Measurements from ENCODE around the gene HOMER2. TPM values are rescaled to one million over a fixed set of nuclear protein-coding genes. Genes with fewer than 3 reads are reported as not detected.
A peak's percentile ranks its signal among the peaks of the same experiment; 100 is the strongest.
"Not testable (repeated sequence)": the region's sequence is repeated elsewhere in the genome, so short reads cannot be mapped to it uniquely, and the experiment has no call there.

The HOMER2 gene
- 21.0 TPM in 2 replicates for total RNA-seq
- long read RNA-seq, partial matches to known transcripts, result 4 of 19 reads
- long read RNA-seq, other reads (novel, unspliced or antisense), result 15 of 19 reads

DNA sequence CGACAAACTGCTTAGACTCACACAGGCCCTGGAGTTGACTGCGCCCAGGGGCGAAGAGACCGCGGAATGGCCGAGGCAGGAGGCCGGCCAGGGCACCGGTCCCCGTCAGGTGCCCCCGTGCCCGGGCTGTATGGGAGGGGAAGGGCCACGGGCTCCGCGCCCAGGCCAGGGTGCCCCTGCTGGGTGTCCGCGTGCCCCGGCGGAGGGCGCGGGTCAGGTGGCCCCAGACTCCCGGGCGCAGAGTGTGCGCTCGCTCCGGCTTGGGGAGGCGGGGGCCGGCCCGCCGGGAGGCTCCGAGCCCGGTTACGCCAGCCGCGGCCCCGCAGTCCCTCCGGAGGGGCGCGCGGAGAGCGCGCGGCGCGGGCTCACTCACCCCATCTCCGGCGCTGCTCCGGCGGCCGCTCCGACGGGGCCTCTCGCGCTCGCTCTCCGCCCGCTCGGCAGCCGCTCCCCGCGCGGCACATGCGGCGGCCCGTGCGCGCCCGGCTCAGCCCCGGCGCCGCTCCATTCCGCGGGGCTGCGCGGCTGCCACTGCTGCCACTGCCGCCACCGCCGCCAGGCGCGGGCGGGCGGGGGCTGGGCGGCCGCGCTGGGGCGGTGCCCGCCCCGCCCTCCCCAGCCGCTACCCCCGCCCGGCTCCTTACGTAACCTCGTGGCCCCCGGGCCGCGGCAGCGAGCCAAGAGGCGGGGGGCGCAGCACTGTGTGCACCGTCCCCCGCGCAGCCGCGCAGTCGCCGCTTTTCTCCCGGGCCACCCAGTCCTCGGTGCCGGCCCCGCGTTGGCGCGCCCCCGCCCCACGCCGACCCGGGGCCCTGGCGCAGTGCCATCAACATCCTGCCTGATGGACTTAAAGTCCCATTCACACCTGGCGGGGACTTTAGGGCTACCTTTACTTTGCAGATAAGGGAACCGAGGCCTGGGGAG, at the start of gene HOMER2:
Gene HOMER2 (minus strand): TSS at position 563 of the 924 bp plus-strand sequence. CDS start 185 bp downstream, at position 378.
- no peak within 1 kb of the TSS for H3K27ac Mint-ChIP-seq
- peaks cover 1% of the 10 kb centered on the region for H3K36me3 Mint-ChIP-seq (ENCODE audit: insufficient read depth)
- peaks cover 2% of the 10 kb centered on the region for H3K4me1 Mint-ChIP-seq (ENCODE audit: low read depth)
- H3K4me3 Mint-ChIP-seq (ENCODE audit: low read depth), result peak within 1 kb of the TSS; percentile 68
- peak; percentile 20 for DNase-seq (ENCODE audit: low spot score, unreplicated experiment)
- TF ChIP-seq CTCF (IDR thresholded peaks at IDR 0.05; ENCODE audit: unreplicated experiment), result no peak
- H3K27me3 Mint-ChIP-seq, result peaks cover 5% of the 10 kb centered on the region
- H3K9me3 Mint-ChIP-seq (ENCODE audit: low read depth), result no peaks in the 10 kb centered on the region

DNA sequence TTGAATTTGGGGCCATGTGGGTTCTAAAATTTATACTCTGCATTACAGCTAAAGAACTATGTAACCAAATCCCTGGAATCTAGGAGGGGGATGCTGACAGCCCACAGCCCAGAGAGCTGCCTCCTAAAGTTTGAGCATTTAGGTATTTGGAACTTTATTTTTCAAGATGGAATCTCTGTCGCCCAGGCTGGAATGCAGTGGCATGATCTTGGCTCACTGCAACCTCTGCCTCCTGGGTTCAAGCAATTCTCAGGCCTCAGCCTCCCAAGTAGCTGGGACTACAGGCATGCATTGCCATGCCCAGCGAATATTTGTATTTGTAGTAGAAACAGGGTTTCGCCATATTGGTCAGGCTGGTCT, 48.1 kb upstream of the HOMER2 start:
- DNase-seq (ENCODE audit: low spot score, unreplicated experiment); H3K4me1 Mint-ChIP-seq (ENCODE audit: low read depth): not testable (repeated sequence)

GRCh38 chr15:82999905-83000671, 47.6 kb upstream of the HOMER2 start:
- peak; percentile 44 for TF ChIP-seq CTCF (IDR thresholded peaks at IDR 0.05; ENCODE audit: unreplicated experiment)
- peaks cover 3% of the 10 kb centered on the region for H3K36me3 Mint-ChIP-seq (ENCODE audit: insufficient read depth)
- no peak overlapping the region for H3K4me3 Mint-ChIP-seq (ENCODE audit: low read depth)
- DNase-seq (ENCODE audit: low spot score, unreplicated experiment), result no peak
- H3K27ac Mint-ChIP-seq, result peak overlapping the region; percentile 4
- H3K4me1 Mint-ChIP-seq (ENCODE audit: low read depth), result peaks cover 5% of the 10 kb centered on the region
- H3K9me3 Mint-ChIP-seq (ENCODE audit: low read depth), result no peaks in the 10 kb centered on the region
- H3K27me3 Mint-ChIP-seq, result no peaks in the 10 kb centered on the region

More for the DNA sequence above, 48.1 kb upstream of the HOMER2 start:
- not testable (repeated sequence) for H3K27me3 Mint-ChIP-seq; H3K36me3 Mint-ChIP-seq (ENCODE audit: insufficient read depth); H3K27ac Mint-ChIP-seq; H3K4me3 Mint-ChIP-seq (ENCODE audit: low read depth); H3K9me3 Mint-ChIP-seq (ENCODE audit: low read depth)

GRCh38 chr15:82999426-82999825, 46.9 kb upstream of the HOMER2 start:
- H3K36me3 Mint-ChIP-seq (ENCODE audit: insufficient read depth), result peaks cover 4% of the 10 kb centered on the region
- H3K27ac Mint-ChIP-seq, result peak overlapping the region; percentile 29
- no peaks in the 10 kb centered on the region for H3K9me3 Mint-ChIP-seq (ENCODE audit: low read depth)
- no peak overlapping the region for H3K4me3 Mint-ChIP-seq (ENCODE audit: low read depth)
- H3K27me3 Mint-ChIP-seq, result no peaks in the 10 kb centered on the region
- H3K4me1 Mint-ChIP-seq (ENCODE audit: low read depth), result peaks cover 5% of the 10 kb centered on the region
- no peak for TF ChIP-seq CTCF (IDR thresholded peaks at IDR 0.05; ENCODE audit: unreplicated experiment)
- no peak for DNase-seq (ENCODE audit: low spot score, unreplicated experiment)

DNA sequence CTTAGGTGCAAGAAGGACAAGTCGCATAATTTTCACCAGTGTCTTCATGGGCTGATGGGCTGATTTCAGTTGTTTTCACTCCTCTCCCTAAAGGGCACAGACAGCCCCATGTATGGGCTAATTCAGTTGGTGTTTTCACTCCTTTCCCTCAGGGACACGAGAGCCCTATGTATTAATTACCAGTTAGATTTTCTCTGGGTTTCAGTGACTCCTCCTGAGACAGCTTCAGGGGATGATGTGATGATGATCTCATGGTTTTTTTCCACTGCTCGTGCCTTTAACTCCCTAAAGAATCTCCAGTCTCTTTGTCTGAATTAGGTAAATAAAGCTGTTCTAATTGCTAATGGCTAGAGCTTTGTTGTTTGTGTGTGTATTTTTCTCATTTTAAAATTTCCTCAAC, 43.4 kb upstream of the HOMER2 start:
- Mint-ChIP-seq H3K4me3 (ENCODE audit: low read depth) (no peak overlapping the region), H3K4me1 (ENCODE audit: low read depth) (peaks cover 2% of the 10 kb centered on the region), H3K27ac (no peak overlapping the region), H3K36me3 (ENCODE audit: insufficient read depth) (peaks cover 6% of the 10 kb centered on the region), H3K9me3 (ENCODE audit: low read depth) (no peaks in the 10 kb centered on the region), H3K27me3 (no peaks in the 10 kb centered on the region)
- no peak for DNase-seq (ENCODE audit: low spot score, unreplicated experiment)
- TF ChIP-seq CTCF (IDR thresholded peaks at IDR 0.05; ENCODE audit: unreplicated experiment), result no peak
